GM18526 (cell line): ENCODE results near the gene EDC3.

ENCODE experiments used
- POLR2A ChIP-seq: IDR thresholded peaks from 3 replicates; pipeline ENCODE4 v1.6.1; 2011; ENCODE audit not compliant: insufficient read length; ENCODE audit errors: extremely low read depth

EDC3 gene

DNA sequence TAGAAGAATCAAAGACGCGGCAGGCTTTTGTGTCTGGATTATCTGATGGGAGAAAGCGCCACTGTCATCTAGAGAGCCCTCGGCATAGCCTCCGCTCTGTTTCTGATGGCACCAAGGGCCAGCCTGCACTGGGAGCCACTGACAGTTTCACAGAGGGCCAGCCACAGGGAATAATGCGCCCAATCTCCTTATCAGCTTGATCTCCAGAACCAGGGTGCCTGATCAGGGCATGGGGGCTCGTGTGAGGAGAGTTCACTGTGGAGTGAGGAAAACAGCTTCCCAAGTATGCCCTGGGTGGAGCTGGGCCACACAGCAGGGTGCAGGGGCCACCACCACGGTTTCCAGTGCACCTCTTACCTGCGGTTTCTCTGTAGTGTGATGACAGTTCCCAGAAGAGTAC lies 110.0 kb downstream of the EDC3 start:
- no peak for TF ChIP-seq POLR2A

DNA sequence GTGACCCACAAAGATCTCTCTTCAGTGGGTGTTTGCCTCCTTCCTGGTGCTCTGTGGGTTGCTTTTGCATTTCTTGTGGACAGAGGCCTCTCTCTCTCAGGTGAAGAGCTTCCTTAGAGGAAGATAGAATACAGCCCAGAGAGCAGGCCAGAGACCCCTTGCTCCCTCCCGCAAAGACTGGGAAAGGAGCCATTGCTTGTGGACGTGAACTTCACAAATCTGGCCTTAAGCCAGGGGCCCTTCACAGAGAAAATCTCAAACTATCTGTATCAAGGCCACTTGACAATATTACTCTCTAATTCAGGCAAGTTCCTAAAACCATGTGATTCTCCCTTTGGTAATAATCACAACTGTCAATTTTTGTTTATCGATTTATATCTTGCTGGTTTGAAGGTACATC lies 110.6 kb downstream of the EDC3 start:
- no peak for TF ChIP-seq POLR2A

GRCh38 chr15:74584779-74585178 lies 111.0 kb downstream of the EDC3 start:
- no peak for TF ChIP-seq POLR2A

- TF ChIP-seq POLR2A = no peak
Measured at GRCh38 chr15:74584204-74584603, 111.6 kb downstream of the EDC3 start.
